ENCODE measurements around the gene ZSCAN16. TPM values are rescaled to one million over a fixed set of nuclear protein-coding genes. Genes with fewer than 3 reads are reported as not detected.
"Not testable (repeated sequence)": the region's sequence is repeated elsewhere in the genome, so short reads cannot be mapped to it uniquely, and the experiment has no call there.

ZSCAN16 gene
- total and polyA plus RNA-seq, 8 donors = 3.0 to 12.0 (median 10.2) TPM

DNA sequence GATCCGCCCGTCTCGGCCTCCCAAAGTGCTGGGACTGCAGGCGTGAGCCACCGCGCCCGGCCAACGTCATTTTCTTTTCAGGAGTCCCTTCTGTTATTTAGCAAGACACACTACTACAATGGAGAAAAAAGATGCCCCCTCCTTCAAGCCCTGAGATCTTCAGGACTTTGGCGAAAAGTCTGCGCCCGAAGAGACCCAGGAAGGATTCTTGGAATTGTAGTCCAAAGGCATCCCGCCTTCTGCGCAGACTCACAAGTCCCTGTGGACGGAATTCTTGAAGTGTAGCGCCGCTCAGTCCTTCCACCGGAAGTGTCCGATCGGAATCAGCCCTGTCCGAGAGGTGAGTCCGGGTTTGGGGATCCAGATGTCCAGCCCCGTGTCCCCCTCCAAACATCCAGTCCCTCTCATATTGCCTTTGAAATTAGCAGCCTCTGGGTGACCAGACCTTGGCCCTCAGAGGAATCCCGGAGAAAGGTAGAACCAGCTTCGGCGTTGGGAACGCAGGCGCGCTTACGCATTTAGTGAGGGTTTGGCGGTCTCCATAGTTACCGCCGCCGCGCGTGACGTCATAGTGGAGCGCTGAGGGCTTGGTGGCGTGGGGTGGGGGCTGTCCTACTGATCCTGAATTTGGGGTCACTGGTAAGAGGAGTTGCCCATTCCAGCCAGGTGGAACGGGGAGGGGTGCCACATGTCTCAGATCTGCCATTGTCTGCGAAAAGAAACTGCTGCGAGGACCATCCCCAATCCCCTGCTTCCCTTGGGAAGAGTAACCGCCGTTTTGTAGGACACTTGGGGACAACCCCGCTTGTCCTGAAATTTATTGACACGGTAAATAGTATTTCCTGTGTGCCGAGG lies 43.6 kb upstream of the ZSCAN16 start:
- peak overlapping the region; percentile 84 to 88 for H3K27ac ChIP-seq
- peak overlapping the region; percentile 60 to 69 for H3K4me3 ChIP-seq
- H3K27me3 ChIP-seq = no peaks in the 10 kb centered on the region
- H3K4me1 ChIP-seq = peaks cover 8 to 10% of the 10 kb centered on the region in 2 donors
- intact Hi-C loops (cut with DNase I) = no loop called here
- DNase-seq (peak; percentile 92 to 99 (median 94)), ATAC-seq (peak; percentile 97)
- H3K36me3 ChIP-seq = peaks cover 0 to 7% of the 10 kb centered on the region in 2 donors
- H3K9me3 ChIP-seq = no peaks in the 10 kb centered on the region
- TF ChIP-seq, protein P1, sequence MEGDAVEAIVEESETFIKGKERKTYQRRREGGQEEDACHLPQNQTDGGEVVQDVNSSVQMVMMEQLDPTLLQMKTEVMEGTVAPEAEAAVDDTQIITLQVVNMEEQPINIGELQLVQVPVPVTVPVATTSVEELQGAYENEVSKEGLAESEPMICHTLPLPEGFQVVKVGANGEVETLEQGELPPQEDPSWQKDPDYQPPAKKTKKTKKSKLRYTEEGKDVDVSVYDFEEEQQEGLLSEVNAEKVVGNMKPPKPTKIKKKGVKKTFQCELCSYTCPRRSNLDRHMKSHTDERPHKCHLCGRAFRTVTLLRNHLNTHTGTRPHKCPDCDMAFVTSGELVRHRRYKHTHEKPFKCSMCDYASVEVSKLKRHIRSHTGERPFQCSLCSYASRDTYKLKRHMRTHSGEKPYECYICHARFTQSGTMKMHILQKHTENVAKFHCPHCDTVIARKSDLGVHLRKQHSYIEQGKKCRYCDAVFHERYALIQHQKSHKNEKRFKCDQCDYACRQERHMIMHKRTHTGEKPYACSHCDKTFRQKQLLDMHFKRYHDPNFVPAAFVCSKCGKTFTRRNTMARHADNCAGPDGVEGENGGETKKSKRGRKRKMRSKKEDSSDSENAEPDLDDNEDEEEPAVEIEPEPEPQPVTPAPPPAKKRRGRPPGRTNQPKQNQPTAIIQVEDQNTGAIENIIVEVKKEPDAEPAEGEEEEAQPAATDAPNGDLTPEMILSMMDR (IDR thresholded peaks at IDR 0.05) = no peak

DNA sequence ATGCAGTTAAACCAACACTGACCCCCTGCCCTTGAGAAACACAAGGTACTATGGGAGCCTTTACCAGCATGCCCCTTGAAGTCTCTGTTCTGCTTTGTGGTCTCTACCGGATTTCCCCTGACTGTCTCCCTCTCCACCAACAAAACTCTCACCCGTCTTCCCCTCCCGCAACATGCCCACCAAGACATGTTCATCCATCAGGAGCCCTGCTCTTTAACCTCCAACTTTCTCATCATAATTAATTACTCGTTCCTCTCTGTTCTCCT lies 43.0 kb upstream of the ZSCAN16 start:
- intact Hi-C loops (cut with DNase I) = no loop called here
- H3K27ac ChIP-seq = peak overlapping the region; percentile 84 to 88
- ATAC-seq = peak; percentile 1

DNA sequence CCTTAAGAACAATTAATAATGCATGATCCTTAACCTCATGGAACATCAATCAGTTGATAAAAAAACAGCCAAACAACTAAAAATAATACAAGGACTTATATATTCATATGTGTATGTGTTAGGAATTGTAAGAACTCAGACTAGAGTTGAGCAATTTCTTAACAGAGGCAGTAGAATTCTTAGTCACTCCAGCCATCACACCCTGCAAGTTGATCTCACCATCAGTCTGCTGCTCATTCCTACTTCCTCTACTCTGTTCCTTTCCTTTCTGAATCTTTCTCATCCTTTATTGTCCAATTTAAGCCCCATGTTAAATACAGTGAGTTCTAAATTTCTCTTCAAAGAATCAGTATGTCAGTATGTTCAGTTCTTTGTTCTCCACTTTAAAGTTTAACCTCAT lies 41.5 kb upstream of the ZSCAN16 start:
- no peak for ATAC-seq
- Histone ChIP-seq H3K9me3 (peaks cover 0 to 4% of the 10 kb centered on the region in 2 donors), H3K36me3 (peaks cover 0 to 28% of the 10 kb centered on the region in 2 donors), H3K4me3 (no peak overlapping the region), H3K27me3 (no peaks in the 10 kb centered on the region), H3K27ac (no peak overlapping the region), H3K4me1 (peaks cover 8 to 10% of the 10 kb centered on the region in 2 donors)
- TF ChIP-seq, protein P1 (IDR thresholded peaks at IDR 0.05) = no peak
- no peak for DNase-seq
- intact Hi-C loops (cut with DNase I) = no loop called here

More for the DNA sequence above, 43.0 kb upstream of the ZSCAN16 start:
- Histone ChIP-seq H3K4me1 (peaks cover 8 to 10% of the 10 kb centered on the region in 2 donors), H3K4me3 (peak overlapping the region; percentile 60 to 69), H3K9me3 (no peaks in the 10 kb centered on the region), H3K36me3 (peaks cover 0 to 13% of the 10 kb centered on the region in 2 donors), H3K27me3 (no peaks in the 10 kb centered on the region)
- TF ChIP-seq, protein P1 (IDR thresholded peaks at IDR 0.05) = no peak
- no peak for DNase-seq

DNA sequence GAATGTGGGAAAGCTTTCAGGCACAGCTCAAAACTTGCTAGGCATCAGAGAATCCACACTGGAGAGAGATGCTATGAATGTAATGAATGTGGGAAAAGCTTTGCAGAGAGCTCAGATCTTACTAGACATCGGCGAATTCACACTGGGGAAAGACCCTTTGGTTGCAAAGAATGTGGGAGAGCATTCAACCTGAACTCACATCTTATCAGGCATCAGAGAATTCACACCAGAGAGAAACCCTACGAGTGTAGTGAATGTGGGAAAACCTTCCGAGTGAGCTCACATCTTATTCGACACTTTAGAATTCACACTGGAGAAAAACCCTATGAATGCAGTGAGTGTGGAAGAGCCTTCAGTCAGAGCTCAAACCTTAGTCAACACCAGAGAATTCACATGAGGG lies 35.4 kb upstream of the ZSCAN16 start:
- Histone ChIP-seq H3K27me3 (peaks cover 0 to 8% of the 10 kb centered on the region in 2 donors), H3K4me3 (no peak overlapping the region), H3K4me1 (no peaks in the 10 kb centered on the region), H3K9me3 (peaks cover 0 to 30% of the 10 kb centered on the region in 2 donors), H3K27ac (no peak overlapping the region), H3K36me3 (peaks cover 0 to 59% of the 10 kb centered on the region in 2 donors)
- TF ChIP-seq, protein P1 (IDR thresholded peaks at IDR 0.05) = no peak
- intact Hi-C loops (cut with DNase I) = no loop called here
- no peak for DNase-seq
- no peak for ATAC-seq

DNA sequence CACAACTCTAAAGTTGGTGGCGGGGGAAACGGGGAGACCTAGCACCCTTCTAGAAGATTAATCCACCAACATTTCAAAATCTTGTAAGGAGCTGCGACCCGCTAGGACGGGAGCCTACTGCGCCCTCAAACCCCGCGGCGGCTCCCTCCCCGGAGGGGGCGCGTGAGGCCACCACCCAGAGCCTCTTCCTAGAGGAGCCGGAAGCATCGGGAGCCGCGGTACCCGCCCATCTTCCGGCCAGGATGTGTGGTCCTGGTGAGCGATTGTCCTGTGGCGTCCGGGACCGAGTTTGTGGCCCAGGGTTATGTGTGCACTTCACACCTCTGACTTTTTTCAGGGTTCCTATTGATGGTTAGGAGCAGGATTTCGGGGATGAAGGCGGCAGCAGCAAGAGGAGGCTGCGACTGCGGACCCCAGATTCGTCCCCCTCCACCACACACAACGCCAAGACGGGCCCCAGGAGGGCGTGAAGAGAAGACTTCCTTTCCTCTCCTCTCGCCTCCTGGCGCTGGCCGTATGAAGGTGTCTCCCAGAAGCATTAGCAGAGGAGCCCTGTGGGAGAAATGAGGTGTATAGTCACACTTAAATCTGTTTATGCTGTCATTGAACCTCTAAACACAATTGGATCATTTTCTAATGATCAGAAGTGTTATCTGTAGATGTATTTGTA lies 33.4 kb upstream of the ZSCAN16 start:
- Histone ChIP-seq H3K36me3 (peaks cover 0 to 50% of the 10 kb centered on the region in 2 donors), H3K4me3 (peak overlapping the region; percentile 16 to 22), H3K9me3 (peaks cover 0 to 30% of the 10 kb centered on the region in 2 donors), H3K27me3 (peaks cover 0 to 8% of the 10 kb centered on the region in 2 donors), H3K27ac (no peak overlapping the region), H3K4me1 (no peaks in the 10 kb centered on the region)
- ATAC-seq (peak; percentile 34), DNase-seq (peak in 3 of 4 donors; percentile 17 to 78 (median 33))
- intact Hi-C loops (cut with DNase I) = no loop called here
- TF ChIP-seq, protein P1 (IDR thresholded peaks at IDR 0.05) = no peak

DNA sequence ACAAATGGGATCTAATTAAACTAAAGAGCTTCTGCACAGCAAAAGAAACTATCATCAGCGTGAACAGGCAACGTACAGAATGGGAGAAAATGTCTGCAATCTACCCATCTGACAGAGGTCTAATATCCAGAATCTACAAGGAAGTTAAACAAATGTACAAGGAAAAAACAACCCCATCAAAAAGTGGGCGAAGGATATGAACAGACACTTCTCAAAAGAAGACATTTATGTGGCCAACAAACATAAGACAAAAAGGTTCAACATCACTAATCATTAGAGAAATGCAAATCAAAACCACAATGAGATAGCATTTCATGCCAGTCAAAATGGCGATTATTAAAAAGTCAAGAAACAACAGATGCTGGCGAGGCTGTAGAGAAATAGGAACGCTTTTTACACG lies 22.2 kb upstream of the ZSCAN16 start:
- H3K4me3 ChIP-seq; ATAC-seq; DNase-seq; intact Hi-C loops (cut with DNase I); H3K36me3 ChIP-seq; H3K27me3 ChIP-seq; H3K9me3 ChIP-seq; H3K27ac ChIP-seq: not testable (repeated sequence)
- peaks cover 0 to 13% of the 10 kb centered on the region in 2 donors for H3K4me1 ChIP-seq

DNA sequence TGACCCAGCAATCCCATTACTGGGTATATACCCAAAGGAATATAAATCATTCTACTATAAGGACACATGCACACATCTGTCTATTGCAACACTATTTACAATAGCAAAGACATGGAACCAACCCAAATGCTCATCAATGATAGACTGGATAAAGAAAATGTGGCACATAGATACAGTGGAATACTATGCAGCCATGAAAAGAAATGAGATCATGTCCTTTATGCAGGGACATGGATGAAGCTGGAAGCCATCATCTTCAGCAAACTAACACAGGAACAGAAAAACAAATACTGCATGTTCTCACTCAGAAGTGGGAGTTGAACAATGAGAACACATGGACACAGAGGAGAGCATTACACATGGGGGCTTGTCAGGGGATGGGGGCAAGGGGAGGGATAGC lies 21.7 kb upstream of the ZSCAN16 start:
- H3K4me3 ChIP-seq; DNase-seq; ATAC-seq; H3K27ac ChIP-seq; H3K27me3 ChIP-seq; intact Hi-C loops (cut with DNase I); H3K36me3 ChIP-seq; H3K9me3 ChIP-seq: not testable (repeated sequence)
- peaks cover 0 to 13% of the 10 kb centered on the region in 2 donors for H3K4me1 ChIP-seq

Measured in left lung (tissue), 10 donors.